ACC112 (cell line): ENCODE results near the gene ITGA3.

Experiments
- H2AFZ ChIP-seq: fragments of 200-600 bp; sonication (generic); one replicate; pipeline ENCODE4 v1.6.0; 2017; ENCODE audit warnings: antibody characterized with exemption, low read length; ENCODE audit not compliant: unreplicated experiment
- H3K27ac ChIP-seq: fragments of 200-600 bp; sonication (generic); 2 replicates; pipeline ENCODE4 v1.5.1; 2014; ENCODE audit warnings: low read depth, mild to moderate bottlenecking, antibody characterized with exemption, low read length, moderate library complexity
- H3K27me3 ChIP-seq: fragments of 200-600 bp; sonication (generic); 2 replicates; pipeline ENCODE4 v1.6.1; 2014; ENCODE audit warnings: mild to moderate bottlenecking, antibody characterized with exemption, low read length, moderate library complexity, mixed read lengths; ENCODE audit not compliant: insufficient read depth
- H3K36me3 ChIP-seq: fragments of 200-600 bp; sonication (generic); 2 replicates; pipeline ENCODE4 v1.6.1; 2016; ENCODE audit warnings: mild to moderate bottlenecking, antibody characterized with exemption, low read length, moderate library complexity, mixed read lengths; ENCODE audit not compliant: insufficient read depth
- H3K4me1 ChIP-seq: fragments of 200-600 bp; sonication (generic); one replicate; pipeline ENCODE4 v1.6.1; 2016; ENCODE audit warnings: low read length, mixed read lengths; ENCODE audit not compliant: insufficient read depth, unreplicated experiment, control insufficient read depth
- H3K4me3 ChIP-seq: fragments of 200-600 bp; sonication (generic); 2 replicates; pipeline ENCODE4 v1.5.1; 2014; ENCODE audit warnings: mild to moderate bottlenecking, low read depth, low read length
- H3K79me2 ChIP-seq: fragments of 200-600 bp; sonication (generic); one replicate; pipeline ENCODE4 v1.6.0; 2016; ENCODE audit warnings: low read length; ENCODE audit not compliant: control insufficient read depth, unreplicated experiment, insufficient read depth

Gene ITGA3

DNA sequence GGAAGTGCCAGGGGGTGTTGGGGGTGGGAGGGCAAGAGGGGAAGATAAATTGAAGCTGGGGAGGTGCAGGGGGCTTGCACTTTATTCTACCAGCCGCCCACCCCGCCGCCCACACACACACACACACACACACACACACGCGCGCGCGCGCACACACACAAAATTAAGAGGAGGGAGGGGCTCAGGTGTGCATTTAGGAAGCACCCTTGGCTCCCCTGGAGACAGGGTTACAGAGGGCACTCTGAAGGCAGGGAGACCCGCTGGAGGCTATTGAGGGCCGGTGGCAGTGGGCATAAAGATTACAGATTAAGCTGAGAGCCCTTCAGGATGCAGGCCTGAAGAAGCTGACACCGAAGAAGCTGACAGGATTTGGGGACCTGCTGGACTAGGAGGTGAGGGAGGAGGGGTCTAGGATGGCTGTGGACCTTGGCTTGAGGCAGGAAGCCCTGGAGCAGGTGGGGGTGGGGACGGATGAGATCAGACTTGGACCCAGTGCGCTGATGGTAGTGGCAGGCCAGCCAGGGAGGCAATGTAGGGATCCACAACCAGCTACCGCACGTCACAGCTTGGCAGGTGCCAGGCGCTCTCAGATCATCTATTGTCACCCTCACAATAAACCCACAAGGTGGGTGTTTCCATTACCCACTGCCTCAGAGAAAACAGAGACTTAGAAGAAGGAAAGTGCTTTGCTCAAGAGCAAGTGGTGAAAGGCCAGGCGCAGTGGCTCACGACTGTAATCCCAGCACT lies 74.8 kb downstream of the ITGA3 start:
- Histone ChIP-seq H3K27me3 (peaks cover 12% of the 10 kb centered on the region; the same call in 1 of the 2 replicates), H3K79me2 (no peaks in the 10 kb centered on the region), H3K4me1 (peaks cover 34% of the 10 kb centered on the region), H3K4me3 (peak overlapping the region; percentile 83), H3K36me3 (no peaks in the 10 kb centered on the region), H3K27ac (no peak overlapping the region), H2AFZ (no peak overlapping the region)

GRCh38 chr17:50132104-50132794 lies 76.3 kb downstream of the ITGA3 start:
- no peak overlapping the region for H3K4me3 ChIP-seq
- peaks cover 34% of the 10 kb centered on the region for H3K4me1 ChIP-seq
- peaks cover 12% of the 10 kb centered on the region; the same call in 1 of the 2 replicates for H3K27me3 ChIP-seq
- no peaks in the 10 kb centered on the region for H3K79me2 ChIP-seq
- no peak overlapping the region for H2AFZ ChIP-seq
- no peak overlapping the region for H3K27ac ChIP-seq
- no peaks in the 10 kb centered on the region for H3K36me3 ChIP-seq

DNA sequence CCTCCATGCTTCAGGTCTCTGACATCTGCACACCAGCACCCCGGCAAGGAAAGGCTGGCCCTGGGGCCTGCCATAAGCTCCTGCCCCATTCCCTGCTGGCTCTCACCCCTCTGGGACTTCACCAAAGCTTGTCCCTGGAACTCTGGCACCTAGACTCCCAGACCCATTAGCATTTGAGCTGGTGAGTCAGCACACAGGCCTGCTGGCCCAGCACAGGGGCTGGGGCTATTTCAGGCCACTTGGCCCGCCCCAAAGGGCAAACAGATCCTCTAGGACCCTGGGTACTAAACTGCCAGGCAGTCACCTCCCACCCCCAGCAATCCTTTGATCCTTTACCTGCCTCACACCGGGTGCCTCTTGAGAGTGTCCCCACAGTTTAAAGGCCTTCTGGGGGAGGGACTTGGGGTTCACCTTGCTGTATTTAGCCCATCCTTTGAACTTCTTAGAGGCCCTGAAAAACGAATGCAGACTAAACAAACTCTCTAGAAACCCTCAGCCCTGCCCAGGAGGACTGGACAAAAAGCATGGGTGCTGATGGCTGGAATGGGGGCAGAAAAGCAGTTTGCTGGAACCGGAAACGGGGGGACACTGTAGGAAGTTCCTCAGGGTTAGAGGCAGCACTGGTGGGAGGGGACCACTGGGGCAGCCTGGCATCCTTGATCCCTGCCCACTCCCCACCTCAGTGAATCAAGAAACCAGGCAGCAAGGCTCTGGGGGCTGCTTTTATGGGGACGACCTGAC lies 77.3 kb downstream of the ITGA3 start:
- no peak overlapping the region for H3K4me3 ChIP-seq
- 0 out of 2 replicates have a peak, but pooled peaks cover 1% of the 10 kb centered on the region for H3K36me3 ChIP-seq
- no peaks in the 10 kb centered on the region for H3K79me2 ChIP-seq
- peak overlapping the region; percentile 36 for H3K27ac ChIP-seq
- peaks cover 30% of the 10 kb centered on the region for H3K4me1 ChIP-seq
- no peak overlapping the region for H2AFZ ChIP-seq
- peaks cover 12% of the 10 kb centered on the region; the same call in 1 of the 2 replicates for H3K27me3 ChIP-seq

GRCh38 chr17:50133769-50134099 lies 77.8 kb downstream of the ITGA3 start:
- H3K4me1 ChIP-seq: peaks cover 29% of the 10 kb centered on the region
- H3K79me2 ChIP-seq: no peaks in the 10 kb centered on the region
- peaks cover 7% of the 10 kb centered on the region; the same call in 1 of the 2 replicates for H3K27me3 ChIP-seq
- no peak overlapping the region for H3K27ac ChIP-seq
- H2AFZ ChIP-seq: no peak overlapping the region
- H3K4me3 ChIP-seq: no peak overlapping the region
- peaks cover 6% of the 10 kb centered on the region; the same call in 1 of the 2 replicates for H3K36me3 ChIP-seq

GRCh38 chr17:50134206-50135110 lies 78.5 kb downstream of the ITGA3 start:
- Histone ChIP-seq H3K27ac (no peak overlapping the region), H2AFZ (no peak overlapping the region), H3K36me3 (peaks cover 14% of the 10 kb centered on the region; the same call in 1 of the 2 replicates), H3K27me3 (peaks cover 2% of the 10 kb centered on the region; the same call in 1 of the 2 replicates), H3K79me2 (peaks cover 2% of the 10 kb centered on the region), H3K4me3 (no peak overlapping the region), H3K4me1 (peaks cover 27% of the 10 kb centered on the region)

DNA sequence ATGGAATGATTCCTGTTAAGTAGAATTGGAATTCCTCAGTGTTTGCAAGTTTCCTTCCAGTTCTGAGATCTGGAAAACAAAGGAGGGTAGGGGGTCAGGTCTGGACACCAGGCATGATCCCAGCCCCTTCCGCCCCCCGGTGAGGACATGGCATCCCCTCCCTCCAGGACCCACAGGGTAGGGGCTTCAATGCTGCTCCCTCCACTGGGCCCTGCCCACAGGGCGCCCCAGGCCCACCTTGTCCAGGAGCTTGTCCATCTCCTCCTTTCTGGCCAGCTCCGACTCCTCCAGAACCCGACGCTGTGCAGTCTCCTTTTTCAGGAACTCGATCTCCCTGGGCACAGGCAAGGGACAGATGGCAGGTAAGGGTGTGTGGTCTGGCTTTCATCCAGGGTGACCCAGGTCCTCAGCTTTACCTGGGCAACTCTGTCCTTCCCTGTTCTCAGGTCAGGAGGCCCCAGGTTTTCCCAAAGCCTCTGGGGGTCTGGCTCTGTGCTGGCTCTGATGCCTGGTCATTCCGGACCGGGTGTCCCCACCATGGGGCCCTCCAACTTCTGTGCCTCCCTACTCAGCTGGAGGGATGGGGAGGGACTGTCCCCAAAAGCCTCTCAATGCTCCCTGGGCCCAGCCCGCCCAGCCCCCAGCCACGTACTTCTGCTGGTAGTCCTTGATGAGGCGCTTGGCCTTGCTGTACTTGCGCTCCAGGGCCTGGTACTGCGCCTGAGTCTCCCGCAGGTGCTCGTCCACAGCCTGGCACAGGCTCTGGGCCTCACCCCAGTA lies 79.6 kb downstream of the ITGA3 start:
- Histone ChIP-seq H3K36me3 (peaks cover 19% of the 10 kb centered on the region; the same call in 1 of the 2 replicates), H3K27ac (no peak overlapping the region), H2AFZ (no peak overlapping the region), H3K4me3 (no peak overlapping the region), H3K4me1 (peaks cover 29% of the 10 kb centered on the region), H3K79me2 (peaks cover 2% of the 10 kb centered on the region), H3K27me3 (no peaks in the 10 kb centered on the region)

GRCh38 chr17:50136096-50136687 lies 80.3 kb downstream of the ITGA3 start:
- Histone ChIP-seq H3K4me1 (peaks cover 30% of the 10 kb centered on the region), H3K79me2 (peaks cover 2% of the 10 kb centered on the region), H3K27me3 (no peaks in the 10 kb centered on the region), H3K4me3 (no peak overlapping the region), H3K27ac (no peak overlapping the region), H2AFZ (no peak overlapping the region), H3K36me3 (peaks cover 26% of the 10 kb centered on the region)

DNA sequence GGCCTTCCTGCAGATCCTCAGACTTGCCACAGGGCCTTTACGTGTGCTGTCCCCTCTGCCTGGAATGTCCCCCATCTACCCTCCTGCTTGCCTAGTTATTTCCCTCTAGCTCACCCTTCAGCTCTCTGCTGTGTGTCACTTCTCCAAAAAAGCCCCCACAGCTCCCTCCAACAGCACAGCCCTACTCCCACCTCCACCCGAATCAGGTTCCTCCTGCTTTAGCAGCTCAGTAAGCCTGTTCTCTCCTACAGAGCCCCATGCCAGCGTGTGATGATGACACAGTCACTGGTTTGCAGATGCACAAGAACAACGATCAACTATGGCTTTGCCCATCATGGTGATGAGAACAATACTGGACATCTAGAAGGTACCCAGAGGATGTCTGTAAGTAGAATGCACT lies 81.1 kb downstream of the ITGA3 start:
- H3K36me3 ChIP-seq: peaks cover 31% of the 10 kb centered on the region

DNA sequence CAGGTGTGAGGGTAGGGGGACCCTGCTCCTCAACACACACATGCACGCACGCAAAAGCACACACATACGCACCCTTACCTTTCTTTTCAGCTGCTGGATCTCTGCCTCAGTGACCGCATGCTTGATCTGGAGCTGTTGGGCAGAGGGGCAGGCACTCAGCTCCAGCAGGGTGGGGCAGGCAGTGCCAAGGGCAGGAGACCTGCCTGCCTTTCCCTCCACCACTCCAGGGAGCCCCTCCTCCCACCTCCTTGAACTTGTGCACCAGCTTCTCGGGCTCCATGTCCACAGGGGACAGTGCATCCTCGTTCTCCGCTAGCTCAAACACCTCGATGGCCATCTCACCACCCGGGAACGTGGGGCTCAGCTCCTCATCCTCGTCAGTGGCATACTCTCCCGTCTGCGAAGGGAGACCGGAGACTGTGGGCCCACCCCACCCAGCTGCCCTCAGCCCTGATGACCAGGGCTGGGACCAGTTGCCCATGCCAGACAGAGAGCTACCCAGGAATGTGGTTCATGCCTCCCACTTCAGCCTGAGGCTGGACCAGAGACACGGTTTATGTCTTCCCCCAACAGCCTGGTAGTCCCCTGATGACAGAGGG lies 83.4 kb downstream of the ITGA3 start:
- Histone ChIP-seq H3K4me1 (peaks cover 13% of the 10 kb centered on the region), H3K27ac (no peak overlapping the region), H3K36me3 (peaks cover 32% of the 10 kb centered on the region), H3K4me3 (no peak overlapping the region), H3K79me2 (peaks cover 2% of the 10 kb centered on the region), H2AFZ (no peak overlapping the region), H3K27me3 (no peaks in the 10 kb centered on the region)

More for the DNA sequence above, 81.1 kb downstream of the ITGA3 start:
- H2AFZ ChIP-seq: no peak overlapping the region
- H3K27ac ChIP-seq: no peak overlapping the region
- H3K79me2 ChIP-seq: peaks cover 2% of the 10 kb centered on the region
- no peaks in the 10 kb centered on the region for H3K27me3 ChIP-seq
- H3K4me3 ChIP-seq: no peak overlapping the region
- peaks cover 30% of the 10 kb centered on the region for H3K4me1 ChIP-seq
